Stimulated activated CD4-positive, alpha-beta T cell treated with anti-CD3 and anti-CD28 coated beads, Interleukin-2, amount 100 ng/mL, for 4 hours (primary cell): Measurements from ENCODE around the gene TMEM59.
"Not testable (repeated sequence)": the region's sequence is repeated elsewhere in the genome, so short reads cannot be mapped to it uniquely, and the experiment has no call there.

ENCODE experiments used
- DNase-seq: peaks from one replicate; pipeline ENCODE4 v3.0.0-alpha.2; 2020; ENCODE audit warnings: low read depth

TMEM59 gene

GRCh38 chr1:54012008-54012325 is 41.0 kb downstream of the TMEM59 start:
- no peak for DNase-seq

- DNase-seq: no peak
Measured at GRCh38 chr1:54011316-54012007, 41.5 kb downstream of the TMEM59 start.

DNA sequence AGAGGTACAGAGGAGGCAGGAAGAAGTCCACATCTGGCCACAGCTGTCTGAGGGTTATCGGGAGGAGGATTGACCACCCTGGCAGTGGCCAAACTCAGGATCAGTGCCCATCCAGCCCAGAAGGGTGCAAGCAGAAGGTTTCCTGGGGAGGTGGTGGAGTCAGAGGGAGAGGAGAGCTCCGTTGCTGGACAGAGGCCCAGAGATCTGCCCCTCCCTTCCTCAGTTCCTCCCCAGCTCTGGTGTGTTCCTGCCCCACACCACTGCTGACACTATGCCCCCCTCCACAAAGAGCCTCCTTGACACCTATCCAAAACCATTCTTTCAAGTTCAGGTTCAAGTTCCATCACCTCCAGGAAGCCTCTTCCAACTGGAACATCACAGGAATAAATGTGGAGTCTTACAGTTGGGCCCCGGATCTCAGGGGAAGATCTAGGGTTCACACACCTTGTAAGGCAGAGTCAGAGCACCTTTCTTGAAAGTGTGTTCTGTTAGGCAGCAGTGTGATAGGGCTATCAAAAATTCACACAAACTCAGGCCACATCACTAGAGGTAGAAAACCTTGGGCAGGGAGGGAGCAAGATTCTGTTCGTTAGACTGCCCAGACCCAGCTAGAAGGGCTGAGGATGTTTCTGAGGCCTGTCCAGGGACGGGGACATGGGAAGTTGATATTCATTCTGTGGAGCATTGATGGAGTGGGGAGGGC is 42.4 kb downstream of the TMEM59 start:
- no peak for DNase-seq

DNA sequence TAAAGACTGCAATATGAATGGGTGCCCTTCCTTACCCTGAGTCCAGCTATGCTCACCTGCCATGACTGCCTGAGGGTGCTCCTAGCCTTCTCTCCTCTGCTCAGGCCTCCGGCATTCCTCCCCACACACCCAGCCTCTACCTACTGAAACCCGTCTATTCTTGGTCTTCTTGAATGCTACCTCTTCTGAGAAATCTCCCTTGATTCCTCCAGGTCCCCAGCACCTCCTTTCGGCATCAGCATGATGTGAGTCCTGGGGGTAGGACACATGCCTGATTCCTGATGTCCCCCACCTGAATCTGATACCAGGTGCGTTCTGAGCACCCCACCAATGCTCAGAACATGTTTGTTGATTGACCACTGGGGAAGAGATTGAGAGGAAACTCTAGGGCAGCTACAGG is 43.6 kb downstream of the TMEM59 start:
- DNase-seq: no peak

DNA sequence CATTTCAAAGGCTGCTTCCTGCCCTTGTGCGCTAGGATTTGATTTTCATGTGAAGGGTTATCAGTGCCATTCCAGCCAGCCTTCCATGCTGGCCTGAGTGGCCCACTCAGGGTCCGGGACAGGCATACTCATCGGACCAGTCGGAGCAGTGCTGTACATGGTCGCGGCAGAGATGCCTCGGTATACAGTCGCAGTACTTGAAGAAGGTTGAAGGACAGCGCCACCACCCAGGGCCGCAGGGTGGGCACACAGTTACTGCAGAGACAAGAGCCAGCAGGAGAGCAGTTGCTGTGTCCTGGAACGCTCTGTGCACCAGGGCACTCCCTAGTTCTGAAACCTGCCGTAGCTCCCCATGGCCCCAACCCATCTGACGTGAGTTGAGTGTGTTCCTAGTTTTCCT is 44.1 kb downstream of the TMEM59 start:
- no peak for DNase-seq

DNA sequence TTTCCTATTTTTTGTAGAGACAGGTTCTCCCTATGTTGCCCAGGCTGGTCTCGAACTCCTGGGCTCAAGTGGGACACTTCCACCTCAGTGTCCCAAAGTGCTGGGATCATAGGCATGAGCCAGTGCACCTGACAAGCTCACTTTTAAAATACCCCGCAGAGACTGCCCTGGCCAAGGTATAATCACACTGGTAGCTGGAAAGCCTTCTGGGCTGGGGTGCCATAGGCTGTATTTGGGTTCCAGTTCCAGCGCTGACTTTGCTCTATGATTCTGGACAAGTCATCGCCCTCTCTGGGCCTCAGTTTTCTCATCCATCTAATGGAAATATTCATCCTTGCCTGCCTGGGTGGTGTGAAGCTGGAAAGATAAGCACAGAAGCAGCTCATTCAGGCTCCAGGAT is 45.4 kb downstream of the TMEM59 start:
- DNase-seq: no peak

DNA sequence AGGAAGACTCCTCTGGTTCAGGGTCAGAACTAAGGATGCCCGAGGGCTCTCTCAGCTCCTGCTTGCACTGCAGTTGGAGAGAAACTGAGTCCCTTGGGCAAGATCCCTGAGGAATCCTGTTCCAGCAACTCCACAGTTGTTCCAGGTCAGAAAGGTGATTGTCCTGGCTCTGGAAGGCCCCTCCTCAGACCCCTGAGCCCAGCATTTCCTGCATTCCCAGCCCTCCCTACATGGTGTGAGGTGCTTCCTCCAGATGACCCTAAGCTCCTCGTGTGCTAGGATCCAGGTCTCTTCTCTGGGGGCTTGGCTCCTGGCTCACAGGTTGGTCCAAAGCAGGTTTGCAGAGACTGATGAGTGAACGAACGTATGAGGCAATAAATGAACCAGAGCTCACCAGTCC is 46.5 kb downstream of the TMEM59 start:
- no peak for DNase-seq

DNA sequence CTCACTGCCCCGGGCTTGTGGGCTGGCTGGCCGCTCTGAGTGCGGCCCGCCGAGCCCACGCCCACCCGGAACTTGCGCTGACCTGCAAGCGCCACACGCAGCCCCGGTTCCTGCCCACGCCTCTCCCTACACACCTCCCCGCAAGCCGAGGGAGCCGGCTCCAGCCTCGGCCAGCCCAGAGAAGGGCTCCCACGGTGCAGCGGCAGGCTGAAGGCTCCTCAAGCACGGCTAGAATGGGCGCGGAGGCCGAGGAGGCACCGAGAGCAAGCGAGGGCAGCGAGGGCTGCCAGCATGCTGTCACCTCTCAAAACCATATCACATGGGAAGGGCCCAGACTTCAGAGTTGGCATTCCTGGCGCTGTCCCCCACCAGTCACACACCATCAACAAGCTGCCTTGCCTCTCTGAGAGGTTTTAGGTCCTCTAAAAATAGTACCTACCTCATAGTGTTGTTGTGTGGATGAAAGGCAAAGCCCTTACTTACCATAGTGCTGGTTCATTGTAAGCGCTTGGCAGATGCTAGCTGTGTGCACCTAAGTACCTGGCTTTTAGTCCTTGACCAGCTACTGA is 48.4 kb downstream of the TMEM59 start:
- no peak for DNase-seq

GRCh38 chr1:54003750-54004480 is 49.1 kb downstream of the TMEM59 start:
- not testable (repeated sequence) for DNase-seq

GRCh38 chr1:54003249-54003646 is 49.8 kb downstream of the TMEM59 start:
- no peak for DNase-seq

DNA sequence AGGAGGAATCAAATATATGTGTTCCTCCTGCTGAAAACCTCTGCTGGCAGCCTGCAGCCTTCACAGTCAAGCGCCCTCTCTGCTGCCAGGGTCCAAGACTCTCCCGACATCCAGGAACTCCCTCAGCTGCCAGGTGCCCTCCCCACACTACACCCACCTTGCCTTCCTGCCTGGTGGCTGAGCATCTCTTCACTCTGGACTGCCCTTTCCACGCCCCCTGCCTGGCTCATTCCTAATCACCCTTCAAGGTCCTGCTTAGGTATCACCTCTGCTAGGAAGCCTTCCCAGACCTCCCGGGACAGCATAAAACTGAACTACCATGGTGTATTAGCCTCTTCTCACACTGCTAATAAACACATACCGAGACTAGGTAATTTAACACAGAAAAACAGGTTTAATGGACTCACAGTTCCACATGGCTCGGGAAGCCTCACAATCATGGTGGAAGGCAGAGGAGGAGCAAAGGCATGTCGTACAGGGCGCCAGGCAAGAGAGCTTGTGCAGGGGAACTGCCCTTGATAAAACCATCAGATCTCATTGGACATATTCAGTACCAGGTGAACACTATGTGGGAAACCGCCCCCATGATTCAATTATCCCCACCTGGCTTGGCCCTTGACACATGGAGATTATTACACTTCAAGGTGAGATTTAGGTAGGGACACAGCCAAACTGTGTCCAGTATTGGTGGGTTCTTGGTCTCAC is 50.3 kb downstream of the TMEM59 start:
- no peak for DNase-seq

- no peak for DNase-seq
Measured at GRCh38 chr1:54001591-54001990, 51.4 kb downstream of the TMEM59 start.

GRCh38 chr1:53999920-54000319 is 53.1 kb downstream of the TMEM59 start:
- DNase-seq: no peak

DNA sequence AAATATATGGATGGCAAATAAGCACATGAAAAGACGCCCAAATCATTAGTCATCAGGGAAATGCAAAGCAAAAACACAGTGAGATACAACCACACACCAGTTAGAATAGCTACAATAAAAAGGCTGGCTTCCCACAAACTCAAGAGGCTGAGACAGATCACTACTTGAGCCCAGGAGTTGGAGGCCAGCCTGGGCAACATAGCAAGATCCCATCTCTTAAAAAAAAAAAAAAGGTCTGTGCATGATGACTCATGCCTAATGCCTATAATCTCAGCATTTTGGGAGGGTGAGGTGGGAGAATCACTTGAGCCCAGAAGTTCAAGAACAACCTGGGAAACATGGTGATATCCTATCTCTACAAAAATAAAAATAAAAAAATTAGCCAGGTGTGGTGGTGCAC is 54.8 kb downstream of the TMEM59 start:
- no peak for DNase-seq

- DNase-seq: no peak
Measured at GRCh38 chr1:53995683-53996082, 57.3 kb downstream of the TMEM59 start.

DNA sequence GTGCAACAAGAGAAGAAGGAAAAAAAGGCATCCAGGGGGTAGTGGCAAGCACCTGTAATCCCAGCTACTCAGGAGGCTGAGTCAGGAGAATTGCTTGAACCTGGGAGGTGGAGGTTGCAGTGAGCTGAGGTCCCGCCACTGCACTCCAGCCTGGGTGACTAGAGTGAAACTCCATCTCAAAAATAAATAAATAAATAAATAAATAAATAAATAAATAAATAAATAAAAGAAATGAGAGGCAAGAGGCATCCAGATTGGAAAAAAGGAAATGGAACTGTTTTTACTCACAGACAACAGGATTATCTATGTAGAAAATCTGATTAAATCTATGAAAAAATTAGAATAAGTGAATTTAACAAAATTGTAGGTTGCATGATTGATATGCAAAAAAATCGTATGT is 58.5 kb downstream of the TMEM59 start:
- DNase-seq: not testable (repeated sequence)

DNA sequence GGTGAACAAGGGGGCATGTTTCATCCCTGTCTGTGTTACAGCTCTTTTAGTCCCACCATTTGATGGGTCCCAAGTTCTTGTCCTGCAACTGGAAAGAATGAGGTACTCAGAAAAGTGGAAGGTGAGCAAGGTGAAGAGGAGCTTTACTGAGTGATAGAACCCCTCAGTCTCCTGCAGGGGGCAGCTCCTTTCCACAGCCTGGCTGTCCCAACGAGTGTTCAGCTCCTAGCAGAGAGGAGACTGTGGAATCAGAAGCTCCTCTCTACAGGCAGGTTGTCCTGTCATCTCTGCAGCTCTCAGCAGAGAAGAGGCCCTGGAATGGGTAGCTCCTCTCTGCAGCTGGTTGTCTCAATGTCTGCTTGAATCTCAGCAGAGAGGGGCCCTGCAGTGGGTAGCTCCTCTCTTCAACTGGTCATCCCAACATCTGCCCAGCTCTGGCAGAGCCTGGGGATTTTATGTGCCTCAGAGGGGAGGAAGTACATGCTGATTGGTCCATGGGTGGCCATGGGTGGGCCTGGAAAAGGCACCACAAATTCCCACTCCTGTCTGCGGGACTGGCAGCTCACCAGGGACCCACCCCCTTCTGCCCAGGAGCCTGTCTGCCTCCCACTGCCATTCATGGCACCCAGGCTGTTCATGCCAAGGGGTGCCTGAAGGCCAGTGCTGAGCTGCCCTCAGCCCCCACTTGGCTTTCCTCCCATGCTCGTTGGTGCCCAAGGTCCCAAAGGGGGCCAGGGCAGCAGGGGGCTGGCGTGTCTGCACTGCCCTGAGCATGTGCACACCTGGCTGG is 60.7 kb downstream of the TMEM59 start:
- DNase-seq: no peak

DNA sequence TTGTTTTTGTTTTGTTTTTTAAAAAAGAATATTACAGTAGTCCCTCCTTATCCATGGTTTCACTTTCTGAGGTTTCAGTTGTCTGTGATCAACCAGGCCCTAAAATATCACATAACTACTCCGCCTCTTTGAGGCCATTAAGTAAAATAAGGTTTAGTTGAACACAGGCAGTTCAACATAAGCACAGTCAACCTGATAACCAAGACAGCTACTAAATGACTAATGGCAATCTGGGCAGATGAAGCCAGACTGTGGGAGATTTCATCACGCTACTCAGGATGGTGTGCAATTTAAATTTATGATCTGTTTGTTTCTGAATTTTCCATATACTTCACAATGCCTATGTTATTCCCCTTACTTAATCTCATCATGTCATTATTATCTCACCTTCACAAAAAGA is 65.1 kb downstream of the TMEM59 start:
- no peak for DNase-seq

DNA sequence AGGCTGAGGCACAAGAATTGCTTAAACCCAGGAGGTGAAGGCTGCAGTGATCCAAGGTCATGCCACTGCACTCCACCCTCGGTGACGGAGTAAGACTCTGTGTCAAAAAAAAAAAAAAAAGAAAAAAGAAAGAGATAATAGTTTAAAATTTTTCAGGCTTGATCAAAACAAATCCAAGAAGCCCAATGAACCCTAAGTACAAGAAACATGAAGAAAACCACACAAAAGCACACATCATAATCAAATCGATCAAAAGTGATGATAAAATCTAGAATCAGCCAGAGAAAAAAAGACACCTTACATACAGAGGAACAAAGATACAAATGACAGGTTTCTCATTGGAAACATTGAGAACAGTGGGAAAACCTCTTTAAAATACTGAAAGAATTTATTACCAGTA is 66.5 kb downstream of the TMEM59 start:
- no peak for DNase-seq

DNA sequence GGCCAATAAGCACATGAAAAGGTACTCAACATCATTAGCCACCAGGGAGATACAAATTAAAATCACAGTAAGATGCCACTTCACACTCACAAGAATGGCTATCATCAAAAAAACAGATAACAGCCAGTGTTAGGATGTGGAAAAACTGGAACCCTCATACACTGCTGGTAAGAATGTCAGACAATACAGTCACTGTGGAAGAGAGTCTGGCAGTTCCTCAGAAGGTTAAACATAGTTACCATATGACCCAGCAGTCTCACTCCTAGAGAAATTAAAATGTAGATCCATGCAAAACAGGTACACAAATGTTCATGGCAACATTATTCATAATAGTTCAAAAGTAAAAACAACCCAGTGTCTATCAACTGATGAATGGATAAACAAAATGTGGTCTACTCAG is 68.3 kb downstream of the TMEM59 start:
- DNase-seq: no peak

- no peak for DNase-seq
Measured at GRCh38 chr1:53982763-53983104, 70.3 kb downstream of the TMEM59 start.
